ENCODE data around the gene MRPS15.
"Not testable (repeated sequence)": the region's sequence is repeated elsewhere in the genome, so short reads cannot be mapped to it uniquely, and the experiment has no call there.

MRPS15 gene

DNA sequence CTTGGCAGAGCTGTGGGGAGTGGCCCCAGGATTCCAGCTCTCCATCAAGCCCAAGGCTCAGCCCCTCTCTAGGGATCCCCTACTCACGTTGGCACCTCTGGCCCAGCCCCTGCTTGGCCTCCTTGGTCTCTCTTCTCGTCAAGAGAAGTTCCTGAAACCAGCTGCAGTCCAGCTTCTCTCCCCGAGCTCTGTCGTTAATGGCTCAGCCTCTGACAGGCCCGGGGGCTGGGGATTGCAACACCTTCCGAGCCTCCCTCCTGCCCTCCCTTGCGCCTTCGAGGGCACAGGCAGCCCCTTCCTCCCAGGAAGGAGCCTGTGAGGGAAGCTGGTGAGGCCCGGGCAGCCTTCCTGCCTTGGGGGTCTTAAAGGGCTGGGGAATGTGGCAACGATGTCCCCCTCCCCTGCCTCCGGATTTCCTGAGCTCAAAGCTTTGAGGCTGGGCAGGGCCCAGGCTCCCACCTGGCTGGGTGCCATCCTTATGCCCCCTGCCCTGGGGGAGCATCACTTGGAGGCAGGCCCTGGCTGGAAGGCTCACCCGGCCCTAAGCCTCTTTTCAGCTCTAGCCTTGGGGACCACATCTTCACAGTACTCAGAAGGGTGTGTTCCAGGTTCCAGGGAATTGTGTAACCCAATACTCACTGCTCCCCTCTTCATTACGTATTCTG is 18.7 kb upstream of the MRPS15 start, which contains the start of gene CSF3R:
Gene CSF3R, minus strand, starts transcription at position 190 of the 665 bp plus-strand sequence. CDS start 3,417 bp downstream, outside the sequence.
- DNase-seq: no peak

DNA sequence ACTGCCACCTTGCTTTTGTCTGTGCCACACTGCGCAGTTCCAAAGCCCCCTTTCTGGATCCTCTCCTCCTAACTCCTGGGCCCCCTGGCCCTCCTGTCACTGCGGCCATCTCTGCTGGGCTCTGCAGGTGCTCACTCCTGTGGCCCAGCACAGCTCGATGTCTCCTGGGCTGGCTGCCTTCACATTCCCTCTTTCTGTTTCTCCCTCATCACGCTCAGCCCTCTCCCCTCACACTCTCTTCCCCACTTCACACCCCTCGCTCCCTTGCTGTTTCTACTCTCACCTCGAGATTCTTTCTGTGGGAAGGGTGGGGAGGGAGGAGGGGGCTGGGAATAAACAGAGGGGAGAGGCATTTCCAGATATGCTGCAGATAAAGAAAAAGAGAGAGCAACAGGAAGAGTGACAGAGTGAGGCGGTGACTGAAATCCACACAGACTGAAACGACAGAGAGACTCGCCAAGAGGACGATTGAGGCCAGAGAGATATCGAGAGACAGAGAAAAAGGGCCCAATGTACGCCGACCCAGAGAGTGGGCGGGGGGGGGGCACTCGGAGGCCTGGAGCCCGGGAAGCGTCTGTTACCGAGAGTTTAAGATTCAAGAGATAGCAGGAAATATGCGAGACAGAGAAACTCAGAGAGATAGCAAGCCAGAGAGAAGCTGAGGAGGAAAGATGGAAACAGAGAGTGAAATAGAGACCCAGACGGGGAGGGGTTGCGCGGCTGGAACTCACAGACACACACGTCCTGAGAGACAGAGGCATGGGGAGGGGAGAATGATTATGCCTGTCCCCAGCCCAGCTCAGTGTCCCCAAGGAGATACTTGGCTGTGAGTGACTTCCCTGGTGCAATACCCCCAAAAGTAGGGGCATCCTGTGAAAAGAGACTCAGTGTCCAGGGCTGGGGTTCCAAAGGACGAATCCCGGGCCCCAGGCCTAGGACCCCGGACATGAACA is 17.9 kb upstream of the MRPS15 start:
- DNase-seq: no peak

DNA sequence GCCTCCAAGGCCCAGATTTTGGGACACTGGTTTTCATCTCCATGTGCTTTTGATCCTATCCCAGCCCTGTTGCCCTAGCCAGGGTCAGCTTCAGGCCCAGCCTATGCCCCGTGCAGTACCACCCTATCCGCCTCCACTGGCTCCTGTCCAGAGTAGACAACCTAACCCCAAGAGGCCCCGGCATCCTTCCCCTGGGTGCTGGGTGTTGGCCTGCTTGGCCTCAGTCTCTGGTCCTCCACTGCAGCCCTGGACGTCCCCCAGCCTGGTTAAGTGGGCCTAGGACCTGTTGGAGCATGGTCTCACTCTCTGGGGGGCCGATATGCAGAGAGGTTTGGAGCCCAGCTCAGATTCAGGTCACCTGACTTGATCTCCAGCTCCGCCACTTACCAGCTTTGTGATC is 16.9 kb upstream of the MRPS15 start:
- no peak for DNase-seq

DNA sequence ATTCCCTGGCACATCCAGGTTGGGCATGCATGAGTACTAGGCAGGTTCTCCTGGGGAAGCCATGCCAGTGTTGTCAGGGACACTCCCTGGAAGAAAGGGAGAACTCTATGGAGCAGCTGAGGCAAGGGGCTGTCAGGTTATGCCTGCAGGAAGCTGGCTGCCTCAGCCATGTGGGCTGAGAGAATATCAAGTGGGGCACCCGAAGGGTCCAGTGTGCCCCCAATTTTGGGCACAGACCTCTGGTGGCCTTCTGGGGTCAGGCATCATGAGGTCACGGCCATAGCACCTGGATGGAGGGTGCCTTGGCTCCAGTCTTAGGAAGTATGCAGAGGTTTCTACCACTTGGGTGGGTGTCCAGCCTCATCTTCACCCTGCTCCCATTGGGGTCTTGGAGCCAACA is 16.0 kb upstream of the MRPS15 start:
- no peak for DNase-seq

DNA sequence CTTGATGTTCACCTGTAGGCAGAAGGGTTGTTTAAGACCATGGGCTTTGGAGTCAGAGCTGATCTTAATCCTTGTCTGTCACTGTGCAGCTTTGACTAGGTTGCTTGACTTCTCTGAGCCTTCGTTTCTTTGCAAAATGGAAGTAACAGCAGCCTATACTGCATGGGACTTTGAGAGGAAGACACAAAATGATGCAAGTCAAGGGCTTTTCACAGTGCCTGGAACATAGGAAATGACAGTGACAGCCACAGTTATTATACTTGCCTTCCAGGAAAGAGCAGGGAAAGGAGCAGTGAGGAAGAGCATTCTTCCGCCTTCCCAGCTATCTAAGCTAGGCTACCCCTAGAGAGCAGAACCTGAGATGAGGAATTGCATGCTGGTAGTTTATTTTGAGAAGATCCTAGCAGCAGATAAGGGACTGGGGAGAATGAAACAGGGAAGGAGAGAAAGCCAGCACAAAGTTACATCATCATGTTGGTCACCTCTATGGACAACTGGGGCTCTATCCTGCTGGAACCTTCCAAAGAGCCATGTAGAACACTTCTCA is 15.4 kb upstream of the MRPS15 start:
- no peak for DNase-seq

DNA sequence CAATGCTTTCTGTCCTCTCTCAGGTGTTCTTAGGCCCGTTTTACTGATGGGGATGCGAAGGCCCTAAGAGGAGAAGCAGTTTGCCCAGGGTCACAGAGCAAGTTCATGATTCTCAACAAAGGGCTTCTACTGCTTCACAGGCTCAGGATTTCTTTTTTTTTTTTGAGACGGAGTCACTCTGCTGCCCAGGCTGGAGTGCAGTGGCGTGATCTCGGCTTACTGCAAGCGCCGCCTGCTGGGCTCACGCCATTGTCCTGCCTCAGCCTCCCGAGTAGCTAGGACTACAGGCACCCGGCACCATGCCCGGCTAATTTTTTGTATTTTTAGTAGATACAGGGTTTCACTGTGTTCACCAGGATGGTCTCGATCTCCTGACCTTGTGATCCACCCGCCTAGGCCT is 13.4 kb upstream of the MRPS15 start:
- not testable (repeated sequence) for DNase-seq

DNA sequence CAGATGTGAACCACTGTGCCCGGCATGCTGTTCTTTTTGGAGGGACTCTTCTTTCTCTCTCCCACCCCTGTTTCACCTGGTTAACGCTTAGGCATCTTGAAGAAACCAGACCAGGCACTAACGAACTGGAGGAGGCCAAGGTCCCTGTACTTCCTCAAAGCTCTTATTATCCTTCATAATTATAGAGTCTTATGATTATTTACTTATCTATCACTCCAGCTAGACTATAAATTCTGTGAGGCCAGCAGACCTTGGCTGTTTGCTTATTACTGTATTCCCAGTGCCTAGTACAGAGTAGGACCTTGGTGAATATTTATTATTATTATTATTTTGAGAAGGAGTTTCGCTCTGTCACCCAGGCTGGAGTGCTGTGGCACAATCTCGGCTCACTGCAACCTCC is 12.8 kb upstream of the MRPS15 start:
- DNase-seq: no peak

DNA sequence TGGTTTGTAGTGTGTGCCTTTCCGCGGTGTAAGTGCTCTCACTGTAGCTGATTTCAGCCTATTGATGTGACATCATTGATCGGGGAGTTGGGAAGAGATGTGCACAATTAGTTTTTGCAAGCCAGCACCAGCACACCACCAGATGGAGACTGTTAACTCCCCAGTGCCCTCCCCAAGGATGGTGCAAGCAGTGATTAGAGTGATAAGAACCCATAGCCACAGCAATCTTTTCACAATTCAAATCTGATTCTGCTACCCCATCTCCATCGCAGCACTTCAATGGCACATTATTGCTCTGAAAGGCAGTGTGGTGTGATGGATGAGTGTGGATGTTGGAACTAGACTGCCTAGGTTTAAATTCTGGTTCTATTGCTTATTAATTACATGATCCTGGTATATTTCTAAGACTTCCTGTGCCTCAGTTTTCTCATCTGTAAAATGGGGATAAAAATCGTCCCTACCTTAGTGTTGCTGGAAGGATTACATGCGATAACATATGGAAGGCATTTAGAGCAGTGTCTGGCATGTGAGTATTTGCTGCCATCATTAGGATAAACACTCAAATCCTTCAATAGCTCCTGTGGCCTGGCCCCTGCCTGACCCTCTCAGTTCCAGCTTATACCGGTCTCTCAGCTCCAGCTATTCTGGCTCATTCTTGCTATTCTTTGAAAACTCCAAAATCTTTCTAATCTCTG is 11.9 kb upstream of the MRPS15 start:
- DNase-seq: no peak

DNA sequence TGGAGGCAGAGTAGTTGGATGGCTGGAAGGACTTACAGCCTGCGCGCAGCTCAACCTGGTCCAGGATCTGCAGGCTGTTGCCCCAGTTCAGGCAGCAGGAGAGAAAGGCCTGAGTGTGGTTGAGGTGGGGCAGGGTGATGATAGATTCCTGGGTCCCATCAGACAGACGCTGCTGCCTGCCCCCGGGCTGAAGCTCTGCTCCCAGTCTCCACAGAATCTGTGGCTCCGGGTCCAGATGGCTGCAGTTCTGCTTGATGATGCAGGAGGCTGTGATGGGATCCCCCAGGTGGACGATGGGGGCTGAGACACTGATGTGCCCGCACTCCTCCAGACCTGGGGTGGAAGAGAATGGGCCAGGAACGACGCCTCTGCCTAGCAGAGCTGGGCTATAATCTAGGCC is 11.2 kb upstream of the MRPS15 start:
- no peak for DNase-seq

DNA sequence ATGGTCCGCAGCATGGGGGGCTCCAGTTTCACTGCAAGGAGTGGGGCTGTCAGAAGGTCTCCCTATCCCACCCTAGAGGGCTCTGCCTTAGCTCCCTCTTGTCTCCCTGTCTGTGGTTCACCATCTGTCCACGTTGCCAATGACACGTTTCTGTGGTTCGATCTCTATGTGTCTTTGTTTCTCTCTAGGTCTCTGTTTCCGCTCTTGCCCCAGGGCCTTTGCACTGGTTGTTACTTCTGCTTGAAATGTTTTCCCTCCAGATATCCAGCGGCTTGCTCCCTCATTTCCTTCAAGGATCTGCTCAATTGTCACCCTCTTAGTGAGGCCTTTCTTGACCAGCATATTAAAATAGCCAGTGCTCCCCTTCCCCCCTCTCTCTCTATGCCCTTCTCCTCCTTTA is 8.5 kb upstream of the MRPS15 start:
- no peak for DNase-seq

DNA sequence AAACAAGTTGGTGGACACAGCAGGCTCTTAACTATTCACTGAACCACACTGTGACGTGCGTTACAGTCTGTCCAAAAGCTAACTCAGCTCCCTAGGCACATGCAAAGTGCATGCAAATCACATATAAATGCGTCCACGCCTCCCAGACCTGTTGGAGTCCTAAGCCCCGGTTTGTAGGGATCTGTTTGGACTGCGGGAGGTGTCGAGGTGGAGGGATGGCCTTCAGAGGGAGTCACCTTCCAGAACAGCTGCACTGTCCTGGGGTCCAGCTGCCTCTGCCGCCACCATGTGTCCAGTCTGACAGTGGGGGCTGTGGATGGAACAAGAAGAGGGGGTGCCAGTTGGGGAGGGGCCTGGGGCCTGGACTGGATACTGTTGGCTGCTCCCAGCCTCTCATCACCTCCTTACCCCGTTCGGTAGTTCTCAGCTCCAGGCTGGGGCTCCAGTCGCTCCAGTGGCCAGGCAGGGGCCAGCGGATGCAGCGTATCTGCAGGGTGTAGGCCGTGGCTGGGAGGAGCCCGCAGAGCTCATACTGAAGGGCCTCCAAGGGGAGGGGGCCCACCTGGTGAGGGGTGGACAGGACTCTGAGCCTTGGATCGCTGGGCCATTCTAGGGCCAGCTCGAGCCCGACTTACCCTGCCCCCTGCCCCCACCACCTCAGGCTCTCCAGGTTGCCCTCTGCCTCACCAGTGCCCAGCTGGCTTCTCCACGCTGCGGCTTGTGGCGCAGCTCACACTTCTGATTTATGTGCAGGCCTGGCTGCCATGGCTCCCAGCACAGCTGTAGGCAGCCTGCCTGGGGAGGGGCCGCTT is 7.9 kb upstream of the MRPS15 start:
- no peak for DNase-seq

DNA sequence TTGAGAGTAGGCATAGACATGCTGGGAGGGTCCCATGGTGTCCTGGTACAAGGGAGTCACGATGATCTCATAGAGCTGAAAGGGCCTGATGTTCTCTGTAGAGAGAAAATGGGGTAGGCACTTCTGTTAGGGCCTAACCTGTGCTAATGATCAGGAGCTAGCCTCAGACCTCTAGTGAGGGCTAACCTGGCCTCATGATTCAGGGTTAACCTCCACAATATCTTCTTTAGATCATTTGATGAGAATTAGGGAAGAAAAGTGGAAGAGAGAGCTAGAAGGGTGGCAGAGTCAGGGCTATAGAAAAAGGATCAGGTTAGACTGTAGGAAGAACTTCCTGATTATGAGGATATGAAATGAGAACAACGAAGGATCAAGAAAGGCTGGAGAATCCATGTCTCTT is 5.0 kb upstream of the MRPS15 start:
- DNase-seq: no peak

DNA sequence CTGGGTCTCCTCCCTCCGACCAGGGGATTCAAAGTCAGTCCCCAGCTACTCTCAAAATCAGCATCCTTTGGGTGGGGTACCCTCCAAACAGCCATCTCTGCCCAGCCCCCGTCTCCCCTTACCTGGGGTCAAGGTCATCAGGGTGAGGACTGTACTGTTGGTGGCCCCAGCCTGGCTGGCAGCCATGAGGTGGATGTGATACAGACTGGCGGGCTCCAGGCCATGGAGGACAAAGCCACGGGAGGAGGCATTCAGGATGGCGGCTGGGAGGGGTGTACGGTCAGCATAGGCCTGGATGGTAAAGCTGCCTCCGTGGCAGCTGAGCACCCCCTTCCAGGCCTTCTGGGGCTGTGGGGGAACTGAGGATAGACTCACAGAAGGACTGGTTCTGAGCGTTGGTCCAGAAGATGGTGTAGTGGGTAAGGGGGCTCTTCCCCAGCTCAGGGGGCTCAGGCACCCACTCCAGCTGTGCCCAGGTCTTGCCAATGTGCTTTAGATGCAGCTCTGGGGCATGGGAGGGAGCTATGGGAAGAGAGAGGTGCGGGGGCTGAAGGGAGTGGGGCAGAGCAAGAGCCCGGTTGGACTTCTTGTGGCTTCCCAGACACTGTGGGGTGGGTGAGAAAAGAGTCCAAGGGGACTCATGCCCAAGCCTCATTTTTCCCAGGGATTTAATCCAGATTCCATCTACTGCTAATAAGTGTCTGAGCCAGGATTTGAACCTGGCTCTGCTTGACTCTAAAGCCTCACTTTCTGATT is 3.7 kb upstream of the MRPS15 start:
- DNase-seq: no peak

DNA sequence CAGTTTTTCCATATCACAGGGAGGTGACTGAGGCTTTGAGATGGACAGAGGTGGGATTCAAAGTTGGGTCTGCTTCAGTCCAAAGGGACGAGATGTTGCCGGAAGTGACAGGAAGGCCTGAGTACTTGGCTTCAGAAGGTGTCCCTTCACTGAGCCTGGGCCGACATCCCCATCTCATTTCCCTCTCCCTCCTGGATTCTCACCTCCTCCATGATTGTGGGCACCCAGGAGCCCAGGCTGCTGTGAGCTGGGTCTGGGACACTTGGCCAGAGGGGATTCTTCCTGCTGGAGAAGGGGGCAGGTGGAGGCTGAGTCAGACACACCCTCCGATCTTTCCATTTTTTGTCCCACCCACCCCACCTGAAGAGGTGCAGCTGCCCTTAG is 2.8 kb upstream of the MRPS15 start:
- no peak for DNase-seq

DNA sequence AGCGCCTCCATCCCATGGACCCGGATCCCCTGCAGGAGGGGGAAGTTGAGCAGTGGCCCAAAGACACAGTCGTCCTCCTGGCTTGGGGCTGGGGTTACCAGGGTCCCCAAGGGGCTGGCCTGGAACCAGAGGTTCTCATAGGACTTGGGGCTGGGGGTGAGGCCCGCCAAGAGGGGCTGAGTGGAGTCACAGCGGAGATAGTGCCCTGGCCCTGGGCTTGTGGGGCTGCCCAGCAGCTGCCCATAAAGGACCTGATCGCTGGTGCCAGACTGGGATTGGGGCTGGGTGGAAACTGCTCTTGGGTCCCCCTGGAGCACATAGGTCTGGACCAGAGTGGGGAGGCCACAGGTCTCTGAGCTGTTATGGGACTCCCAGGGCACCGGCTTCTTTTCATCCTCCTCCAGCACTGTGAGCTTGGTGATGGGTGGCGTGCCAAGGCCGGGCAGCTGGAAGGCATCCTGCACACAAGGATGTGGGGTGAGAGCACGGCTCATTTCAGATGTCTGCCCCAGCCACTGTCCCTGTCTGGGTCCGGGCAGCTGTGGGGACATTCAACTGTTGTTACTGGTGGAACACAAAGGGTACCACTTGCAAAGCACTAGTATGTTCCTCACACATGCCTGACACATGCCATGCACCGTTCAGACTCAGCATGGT is 2.3 kb upstream of the MRPS15 start:
- DNase-seq: no peak

DNA sequence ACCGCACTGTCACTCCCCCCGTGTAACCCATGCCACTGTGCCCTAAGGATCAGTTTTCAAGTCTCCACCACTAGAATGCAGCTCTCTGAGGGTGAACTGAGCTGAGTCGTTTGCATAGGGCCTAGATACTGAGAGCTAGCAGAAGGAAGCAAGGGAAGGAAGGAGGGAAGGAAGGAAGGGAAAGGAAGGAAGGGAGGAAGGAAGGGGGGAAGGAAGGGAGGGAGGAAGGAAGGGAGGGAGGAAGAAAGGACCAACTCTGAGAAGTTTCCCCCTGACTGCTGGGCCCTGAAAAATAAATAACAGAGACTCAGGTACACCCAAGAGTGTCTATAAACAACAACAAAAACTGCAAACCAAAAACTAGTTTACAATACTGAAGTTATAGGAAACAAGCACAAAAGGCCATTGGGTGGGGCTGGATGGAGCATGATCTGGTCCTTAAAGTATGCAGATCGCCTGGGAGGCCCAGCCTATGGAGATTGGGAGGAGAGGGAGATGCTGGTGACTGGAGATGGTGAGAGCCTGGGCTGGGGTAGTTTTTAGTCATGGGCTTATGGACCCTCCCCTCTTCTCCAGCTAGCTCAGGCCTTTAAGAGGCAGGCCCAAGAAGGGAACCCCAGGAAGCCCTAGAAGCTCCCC is 1.7 kb upstream of the MRPS15 start:
- no peak for DNase-seq

DNA sequence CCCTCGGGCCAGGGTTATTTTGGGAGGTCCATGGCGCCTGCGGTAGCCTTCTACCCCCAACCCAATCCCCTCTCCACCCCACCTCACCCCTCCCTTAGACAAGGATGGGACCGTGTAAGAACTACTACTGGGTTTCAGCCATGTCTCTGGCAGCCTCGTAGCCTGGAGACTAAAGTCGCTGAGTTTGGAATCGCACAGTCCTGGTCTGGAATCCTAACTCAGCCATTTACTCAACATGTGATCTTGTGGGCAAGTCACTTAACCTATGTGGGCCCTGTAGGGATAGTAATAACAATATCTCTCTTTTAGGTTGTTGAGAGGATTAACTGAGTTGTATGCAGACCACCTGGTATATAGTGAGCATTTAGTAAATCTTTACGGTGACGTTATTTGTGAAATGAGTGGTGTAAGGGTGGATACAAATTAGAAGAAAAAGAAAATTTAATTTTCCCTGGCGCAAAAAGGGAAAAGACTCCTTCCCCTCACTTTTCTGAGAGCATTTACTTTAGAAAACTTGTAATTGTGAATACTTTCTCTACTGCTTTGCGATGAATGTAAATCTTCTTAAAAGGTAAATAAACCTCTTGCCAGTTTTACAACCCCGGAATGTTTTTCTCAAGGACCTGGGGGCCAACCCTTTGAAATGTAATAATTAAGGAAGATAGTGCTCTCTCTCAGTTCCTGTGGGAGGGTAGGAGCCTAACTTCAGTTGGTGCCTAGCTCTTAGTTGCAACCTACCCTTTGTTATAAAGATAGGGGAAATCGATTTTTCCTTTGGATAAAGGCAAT is 615 bp upstream of the MRPS15 start:
- DNase-seq: peak; percentile 24

DNA sequence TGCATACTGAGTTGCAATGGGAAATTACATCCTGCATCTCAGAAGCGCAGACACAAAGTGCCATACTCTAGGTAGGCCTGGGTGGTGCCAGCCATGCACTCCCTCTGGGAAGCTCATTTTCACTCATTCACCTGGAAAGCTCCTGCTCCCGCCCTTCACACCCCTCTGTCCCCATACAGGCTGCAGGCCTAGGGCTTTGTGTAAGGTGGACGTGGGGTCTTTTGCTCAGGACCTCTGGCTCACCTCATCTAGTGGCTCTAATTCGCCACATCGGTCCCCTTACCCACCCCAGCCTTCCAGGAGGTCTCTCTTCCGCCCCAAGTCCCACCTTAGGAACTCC is 751 bp downstream of the MRPS15 start:
- no peak for DNase-seq

DNA sequence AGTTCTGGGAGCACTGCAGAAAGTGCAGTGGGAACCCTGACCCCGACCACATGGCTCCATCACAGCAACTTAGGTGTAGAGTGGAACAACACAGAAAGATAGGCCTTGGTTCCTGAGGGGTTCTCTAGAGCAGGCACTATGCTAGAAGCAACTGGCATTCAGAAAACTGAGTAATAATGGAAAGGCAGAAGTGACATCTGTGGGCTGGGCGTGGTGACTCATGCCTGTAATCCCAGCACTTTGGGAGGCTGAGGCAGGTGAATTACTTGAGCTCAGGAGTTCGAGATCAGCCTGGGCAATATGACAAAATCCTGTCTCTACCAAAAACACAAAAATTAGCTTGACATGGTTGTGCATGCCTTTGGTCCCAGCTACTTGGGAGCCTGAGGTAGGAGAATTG is 5.3 kb downstream of the MRPS15 start:
- DNase-seq: no peak

DNA sequence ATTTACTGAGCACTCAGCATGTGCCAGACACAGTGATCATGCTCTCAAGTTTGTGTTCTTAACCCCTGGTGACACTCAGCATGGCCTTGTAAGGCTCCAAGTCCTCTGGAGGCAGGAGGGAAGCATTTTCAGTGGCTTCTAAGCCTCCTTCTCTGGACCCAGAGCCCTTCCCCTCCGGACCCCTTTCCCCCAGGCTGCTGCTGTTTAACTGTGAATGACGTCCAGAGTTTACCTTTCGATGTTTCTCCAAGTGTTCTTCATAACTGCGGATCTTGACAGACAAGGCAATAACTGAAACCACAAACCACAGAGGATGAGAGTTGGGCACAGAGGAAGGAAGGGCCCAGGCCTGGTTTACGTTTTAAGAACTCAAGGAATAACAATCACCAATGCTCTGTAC is 6.5 kb downstream of the MRPS15 start:
- DNase-seq: no peak

Data from NCI-H774 (cell line).